IPS-11a (cell line): ENCODE results near the gene L3MBTL3.
"Not testable (repeated sequence)": the region's sequence is repeated elsewhere in the genome, so short reads cannot be mapped to it uniquely, and the experiment has no call there.

ENCODE experiments used
- H3K4me3 ChIP-seq: one replicate; pipeline ENCODE4 v1.5.1; 2013; ENCODE audit warnings: low read depth, low read length, control low read depth

The L3MBTL3 gene

DNA sequence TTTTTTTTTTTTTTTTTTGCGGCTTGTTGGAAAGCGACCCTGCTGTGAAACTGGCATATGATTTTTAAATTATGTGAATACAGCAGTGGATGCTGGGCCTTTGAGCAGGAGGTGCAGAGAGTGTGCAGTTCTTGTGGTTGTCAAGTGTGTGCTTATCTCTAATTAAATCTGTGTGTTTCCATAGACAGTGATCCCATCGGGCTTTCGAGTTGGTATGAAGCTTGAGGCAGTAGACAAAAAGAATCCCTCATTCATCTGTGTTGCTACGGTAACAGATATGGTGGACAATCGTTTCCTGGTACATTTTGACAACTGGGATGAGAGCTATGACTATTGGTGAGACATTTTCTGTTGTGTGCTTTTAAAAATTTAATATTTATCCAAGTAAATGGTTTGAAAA, 52.4 kb downstream of the L3MBTL3 start:
- no peak overlapping the region for H3K4me3 ChIP-seq

GRCh38 chr6:130075879-130076460, 57.6 kb downstream of the L3MBTL3 start:
- H3K4me3 ChIP-seq: no peak overlapping the region

GRCh38 chr6:130076512-130076911, 58.1 kb downstream of the L3MBTL3 start:
- no peak overlapping the region for H3K4me3 ChIP-seq

DNA sequence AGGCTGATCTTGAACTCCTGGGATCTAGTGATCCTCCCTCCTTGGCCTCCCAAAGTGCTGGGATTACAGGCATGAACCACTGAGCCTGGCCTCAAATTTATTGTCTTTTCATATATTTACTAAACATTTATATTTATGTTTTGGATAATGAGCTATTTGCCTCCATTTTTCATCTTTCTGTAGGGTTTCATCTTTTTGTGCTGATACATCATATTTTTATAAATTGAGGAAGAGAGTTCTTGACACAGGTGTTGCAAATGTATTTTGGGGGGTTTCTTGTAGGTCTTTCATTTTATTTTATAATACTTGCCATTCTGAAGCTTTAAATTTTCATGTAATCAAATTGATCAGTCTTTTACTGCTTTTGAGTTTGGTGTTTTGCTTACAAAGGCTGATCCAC, 72.4 kb downstream of the L3MBTL3 start:
- no peak overlapping the region for H3K4me3 ChIP-seq

DNA sequence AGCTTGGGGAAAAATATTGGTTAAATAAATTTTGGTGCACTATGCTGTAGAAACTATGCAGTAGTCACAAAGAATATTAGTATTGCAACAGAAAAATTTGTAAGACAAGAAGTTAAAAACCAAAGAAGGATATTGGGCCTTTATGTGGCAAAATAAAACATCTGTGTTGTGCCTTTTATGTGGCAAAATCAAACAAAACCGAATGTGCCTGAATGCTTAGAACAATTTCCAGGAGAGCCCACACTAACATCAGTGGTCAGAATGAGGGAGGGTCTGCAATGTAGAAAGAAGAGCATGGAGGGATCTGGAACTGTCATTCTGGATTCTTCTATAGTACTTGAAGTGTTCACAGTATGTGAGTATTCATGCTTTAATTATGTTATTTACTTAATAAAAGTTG, 75.2 kb downstream of the L3MBTL3 start:
- no peak overlapping the region for H3K4me3 ChIP-seq

- H3K4me3 ChIP-seq: no peak overlapping the region
Observed at GRCh38 chr6:130098317-130098716, 79.9 kb downstream of the L3MBTL3 start.

- H3K4me3 ChIP-seq: no peak overlapping the region
Observed at GRCh38 chr6:130099119-130099518, 80.7 kb downstream of the L3MBTL3 start.

- H3K4me3 ChIP-seq: no peak overlapping the region
Observed at GRCh38 chr6:130105996-130106704, 87.8 kb downstream of the L3MBTL3 start.

- H3K4me3 ChIP-seq: no peak overlapping the region
Observed at GRCh38 chr6:130107710-130108109, 89.3 kb downstream of the L3MBTL3 start.

DNA sequence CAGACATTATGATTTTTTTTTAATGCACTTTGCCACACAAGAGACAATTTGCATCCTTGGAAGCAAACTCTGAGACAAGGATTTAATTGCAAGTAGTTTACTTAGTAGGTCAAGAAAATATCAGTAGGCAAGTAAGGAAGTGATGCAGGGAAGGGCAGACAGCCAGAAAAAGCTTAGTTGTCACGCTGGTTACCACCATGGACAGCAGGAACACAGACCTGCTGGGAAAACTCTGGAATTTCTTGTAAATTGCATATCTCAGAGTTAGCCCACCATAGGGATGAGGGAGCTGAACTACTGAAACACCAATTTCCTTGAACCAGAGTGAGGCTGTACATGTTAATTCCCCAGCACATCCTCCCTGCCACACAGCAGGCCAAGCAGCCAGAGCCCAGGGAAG, 92.7 kb downstream of the L3MBTL3 start:
- no peak overlapping the region for H3K4me3 ChIP-seq

DNA sequence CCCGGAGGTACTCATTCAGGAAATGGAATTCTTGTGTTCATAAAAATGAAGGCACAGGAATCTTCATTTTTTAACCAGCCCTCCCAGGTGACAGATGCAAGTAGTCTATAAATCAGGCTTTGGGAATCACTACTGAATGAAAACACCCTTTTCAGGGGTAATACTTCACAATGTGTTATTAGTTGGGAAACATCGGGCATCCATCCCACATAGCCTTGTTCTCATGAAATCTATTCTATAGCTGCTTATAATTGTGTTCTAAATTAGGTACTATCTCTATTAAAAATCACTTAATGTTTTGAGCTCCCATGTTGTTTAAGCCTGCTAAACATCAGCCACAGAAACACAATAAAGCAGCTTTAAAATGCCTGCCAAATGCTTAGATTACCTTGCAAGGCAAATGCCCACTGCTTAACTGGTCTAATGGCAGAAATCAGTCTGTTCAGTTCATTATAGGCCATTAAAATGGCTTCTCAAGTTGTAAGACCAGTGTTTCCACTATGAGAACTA, 94.9 kb downstream of the L3MBTL3 start:
- H3K4me3 ChIP-seq: no peak overlapping the region

DNA sequence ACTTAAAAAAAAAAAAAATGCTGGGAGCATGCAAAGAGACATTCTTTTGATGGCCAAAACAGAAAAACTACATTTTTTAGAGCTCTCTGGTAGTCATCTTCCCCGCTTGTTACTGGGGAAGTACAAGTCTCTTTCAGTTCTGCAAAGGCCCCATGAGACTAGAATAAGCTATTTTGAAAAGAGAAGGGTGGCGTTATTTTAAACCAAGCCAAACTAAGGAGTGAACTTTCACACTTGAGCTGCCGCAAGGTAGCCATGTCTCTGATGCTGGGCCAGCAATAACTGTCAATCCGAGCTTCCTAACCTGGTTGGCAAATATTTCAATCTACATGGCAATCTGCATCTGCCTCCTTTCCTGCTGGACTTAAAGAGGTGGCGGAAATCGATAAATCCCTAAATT, 96.7 kb downstream of the L3MBTL3 start:
- no peak overlapping the region for H3K4me3 ChIP-seq

GRCh38 chr6:130116273-130116672, 97.9 kb downstream of the L3MBTL3 start:
- H3K4me3 ChIP-seq: no peak overlapping the region

DNA sequence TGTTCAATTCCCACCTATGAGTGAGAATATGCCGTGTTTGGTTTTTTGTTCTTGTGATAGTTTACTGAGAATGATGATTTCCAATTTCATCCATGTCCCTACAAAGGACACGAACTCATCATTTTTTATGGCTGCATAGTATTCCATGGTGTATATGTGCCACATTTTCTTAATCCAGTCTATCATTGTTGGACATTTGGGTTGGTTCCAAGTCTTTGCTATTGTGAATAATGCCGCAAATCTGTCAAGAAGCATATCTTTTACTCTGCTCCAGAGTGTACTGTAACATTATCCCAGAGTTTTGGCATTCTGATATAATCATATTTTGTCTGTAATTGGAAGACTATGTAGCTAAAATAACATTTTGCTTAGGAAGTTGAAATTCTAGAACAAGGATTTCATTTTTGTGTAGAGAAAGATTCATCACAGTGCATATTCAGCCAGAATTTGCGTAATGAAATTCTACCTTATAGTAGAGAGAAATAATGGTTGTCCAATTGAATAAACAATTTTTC, 98.9 kb downstream of the L3MBTL3 start:
- H3K4me3 ChIP-seq: not testable (repeated sequence)

- no peak overlapping the region for H3K4me3 ChIP-seq
Observed at GRCh38 chr6:130118236-130118635, 99.9 kb downstream of the L3MBTL3 start.

- no peak overlapping the region for H3K4me3 ChIP-seq
Observed at GRCh38 chr6:130119211-130119610, 100.8 kb downstream of the L3MBTL3 start.

- no peak overlapping the region for H3K4me3 ChIP-seq
Observed at GRCh38 chr6:130120731-130121130, 102.3 kb downstream of the L3MBTL3 start.

DNA sequence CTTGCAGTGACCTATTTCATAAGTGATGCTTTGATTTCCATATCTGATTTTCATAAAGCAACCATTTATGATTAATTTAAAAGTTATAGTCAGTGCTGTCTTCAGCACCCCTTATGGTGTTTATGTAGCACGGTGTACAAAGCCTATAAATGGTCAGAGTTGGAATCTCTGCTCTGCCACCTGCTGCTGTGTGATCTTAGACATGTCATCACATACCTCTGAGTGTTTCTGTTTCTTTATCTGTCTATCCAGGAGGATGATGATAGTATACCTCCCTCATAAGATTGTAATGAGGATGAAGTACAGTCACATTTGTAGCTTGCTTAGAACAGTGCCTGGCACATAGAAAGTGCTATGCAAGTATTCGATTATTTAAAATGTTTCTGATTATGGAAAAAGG, 103.9 kb downstream of the L3MBTL3 start:
- no peak overlapping the region for H3K4me3 ChIP-seq

DNA sequence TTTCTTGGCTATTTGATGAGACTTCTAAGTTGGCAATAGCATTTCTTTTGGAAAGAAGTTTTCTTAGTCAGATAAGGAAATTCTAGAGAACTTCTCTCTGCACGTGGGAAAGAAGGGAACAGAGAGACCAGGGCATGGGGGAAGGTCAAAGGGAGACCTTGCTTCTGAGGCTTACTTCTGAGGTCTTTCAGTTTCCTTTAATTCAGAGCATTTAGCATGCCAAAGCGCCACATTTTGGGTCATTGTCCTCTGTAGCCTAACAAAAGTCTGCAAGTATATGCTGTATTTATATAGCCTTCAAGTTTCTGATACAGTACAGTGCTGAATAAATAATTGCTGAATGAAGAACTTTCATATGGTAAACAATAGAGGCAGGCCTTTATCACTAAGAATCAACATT, 108.8 kb downstream of the L3MBTL3 start:
- no peak overlapping the region for H3K4me3 ChIP-seq

DNA sequence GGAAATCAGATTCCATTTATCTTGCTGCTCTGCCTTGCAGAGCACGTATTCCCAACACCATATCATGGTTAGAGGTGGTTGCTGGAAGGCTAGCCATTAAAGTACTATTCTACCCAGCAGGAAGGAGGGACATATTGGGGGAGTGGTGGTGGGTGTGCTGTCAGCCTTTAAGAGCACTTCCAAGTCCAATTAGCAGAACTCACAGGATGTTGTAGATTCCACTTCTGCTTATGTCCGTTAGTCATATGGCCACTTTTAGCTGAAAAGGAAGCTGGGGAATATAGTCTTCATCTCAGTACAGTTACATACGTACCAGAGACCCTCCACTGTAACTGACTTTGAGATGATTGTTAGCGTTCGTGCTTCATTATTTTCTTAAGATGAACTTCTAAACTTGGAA, 109.9 kb downstream of the L3MBTL3 start:
- H3K4me3 ChIP-seq: no peak overlapping the region

- H3K4me3 ChIP-seq: no peak overlapping the region
Observed at GRCh38 chr6:130129762-130130246, 111.4 kb downstream of the L3MBTL3 start.

DNA sequence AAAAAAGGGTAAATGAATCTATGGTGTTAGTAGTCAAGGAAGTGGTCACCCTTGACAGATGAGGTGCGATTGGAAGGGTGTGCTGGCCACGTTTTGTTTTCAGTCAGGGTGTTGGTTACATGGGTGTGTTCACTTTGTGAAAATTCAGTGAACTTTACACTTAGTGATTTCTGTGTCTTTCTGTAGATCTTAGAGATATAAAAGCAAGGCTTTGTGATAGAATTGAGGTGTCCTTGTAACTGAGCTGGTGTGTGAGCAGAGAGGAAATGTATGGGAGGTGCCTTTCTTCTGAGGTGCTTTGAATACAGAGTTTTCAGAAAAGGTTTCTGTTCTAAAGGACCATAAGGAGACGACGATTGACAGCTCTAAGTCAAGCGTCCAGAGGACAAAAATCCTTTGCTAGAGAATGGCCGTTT, 113.9 kb downstream of the L3MBTL3 start:
- no peak overlapping the region for H3K4me3 ChIP-seq
